K562 (cell line): ENCODE data around the gene C22orf42. TPM values are rescaled to one million over a fixed set of nuclear protein-coding genes. Genes with fewer than 3 reads are reported as not detected.

Source experiments
- ATAC-seq: fragments of 200-7000 bp; cut with Tn5 transposase; 3 replicates; pipeline ENCODE4 v1.9.1; 2020; ENCODE audit warnings: moderate library complexity
- Bru-seq: library from RNA; stranded (reverse); fragments of 400-500 nt; gene quantifications from one replicate; lab custom pipeline; 2021; lab: Mats Ljungman, UMichigan
- BruChase-seq, 2 experiments: library from RNA; stranded (reverse); fragments of 400-500 nt; gene quantifications; one replicate each; lab custom pipeline; 2021; lab: Mats Ljungman, UMichigan
- BruUV-seq: library from RNA; stranded (reverse); fragments of 400-500 nt; replicated peaks from 2 replicates; lab custom pipeline; 2021; lab: Mats Ljungman, UMichigan
- CTCF ChIA-PET: fragments of 300-600 bp; formaldehyde crosslinking; extraction: SDS; loops from one replicate; lab custom pipeline; 2021; ENCODE audit warnings: low intra/inter-chr PET ratio; lab: Yijun Ruan, JAX
- POLR2A ChIA-PET: fragments of 300-600, 350-650 bp; sonication (Branson Sonifier 250); formaldehyde crosslinking; extraction: SDS; loops from one replicate; lab custom pipeline; 2021; ENCODE audit warnings: antibody characterized with exemption, inconsistent platforms; lab: Yijun Ruan, JAX
- DNase-seq, 4 experiments: peaks; one replicate each; pipeline versions ENCODE4 v3.0.0 to v3.0.0-alpha.2; 2011 to 2018; ENCODE audit warnings: low spot score in 3 of 4, mixed read lengths in 3 of 4; ENCODE audit errors: extremely low read depth in 1 of 4
- FAIRE-seq: peaks from 2 replicates; lab custom pipeline; 2011; peaks lifted over from hg19 to GRCh38; lab: Jason Lieb, UNC
- H2AFZ ChIP-seq: 2 replicates; pipeline ENCODE4 v1.6.0; 2011; ENCODE audit warnings: low read depth, low read length, control low read depth, inconsistent platforms
- H3K27ac ChIP-seq: fragments of 200-600 bp; 3 replicates; pipeline ENCODE4 v1.8.0; 2011; ENCODE audit warnings: low read depth, mild to moderate bottlenecking, control low read depth, inconsistent platforms, low read length, moderate library complexity, mixed read lengths; ENCODE audit errors: extremely low read depth
- H3K27me3 ChIP-seq, 2 experiments: fragments of 300-600 bp in 1 of 2; 2 replicates in 1 of 2; 3 replicates in 1 of 2; pipeline versions ENCODE4 v1.6.0 to v1.8.0; 2011; ENCODE audit warnings: inconsistent platforms in 2 of 2, low read length in 2 of 2, mild to moderate bottlenecking in 1 of 2, mixed read lengths in 1 of 2, moderate library complexity in 1 of 2; ENCODE audit not compliant: control insufficient read depth in 2 of 2, insufficient read depth in 2 of 2
- H3K36me3 ChIP-seq: fragments of 300-600 bp; 3 replicates; pipeline ENCODE4 v1.8.0; 2011; ENCODE audit warnings: mild to moderate bottlenecking, low read length, inconsistent platforms; ENCODE audit not compliant: control insufficient read depth, insufficient read depth
- H3K4me1 ChIP-seq, 2 experiments: fragments of 200-600 bp in 1 of 2; replicated peaks in 1 of 2; 2 replicates in 1 of 2; 3 replicates in 1 of 2; pipeline versions ENCODE4 v1.5.1 to v1.8.0; 2011; ENCODE audit warnings: inconsistent platforms in 2 of 2, low read length in 2 of 2, mild to moderate bottlenecking in 1 of 2, mixed read lengths in 1 of 2, moderate library complexity in 1 of 2; ENCODE audit not compliant: control insufficient read depth in 2 of 2, insufficient read depth in 2 of 2
- H3K4me2 ChIP-seq: 2 replicates; pipeline ENCODE4 v1.6.1; 2011; ENCODE audit warnings: low read length, control low read depth, inconsistent platforms, mixed read lengths; ENCODE audit not compliant: insufficient read depth
- H3K4me3 ChIP-seq: fragments of 200-600 bp; sonication (generic), shearing (Covaris generic); 2 replicates; pipeline ENCODE4 v1.5.1; 2016; ENCODE audit warnings: control low read depth, inconsistent platforms
- H3K79me2 ChIP-seq: fragments of 200-600 bp; 3 replicates; pipeline ENCODE4 v1.8.0; 2011; ENCODE audit warnings: low read length, inconsistent platforms; ENCODE audit not compliant: control insufficient read depth, insufficient read depth
- H3K9ac ChIP-seq, 2 experiments: 2 replicates each; pipeline versions ENCODE4 v1.6.0 to v1.6.1; 2011; ENCODE audit warnings: low read depth in 2 of 2, low read length in 2 of 2, control low read depth in 1 of 2, inconsistent platforms in 1 of 2, mild to moderate bottlenecking in 1 of 2, mixed read lengths in 1 of 2; ENCODE audit not compliant: insufficient read depth in 1 of 2
- H3K9me1 ChIP-seq: one replicate; pipeline ENCODE4 v1.6.0; 2011; ENCODE audit warnings: inconsistent platforms, mild to moderate bottlenecking, low read length, moderate library complexity; ENCODE audit not compliant: control insufficient read depth, insufficient read depth
- H3K9me3 ChIP-seq: replicated peaks from 2 replicates; pipeline ENCODE4 v1.5.1; 2011; ENCODE audit warnings: low read depth, low read length, inconsistent platforms; ENCODE audit not compliant: control insufficient read depth, insufficient read depth
- H4K20me1 ChIP-seq: replicated peaks from 2 replicates; pipeline ENCODE4 v1.6.1; 2011; ENCODE audit warnings: low read length, inconsistent platforms, mixed read lengths; ENCODE audit not compliant: control insufficient read depth, insufficient read depth
- RFX1 ChIP-seq: fragments of 450-650 bp; IDR thresholded peaks from 2 replicates; pipeline ENCODE4 v1.6.1; 2016; ENCODE audit warnings: mild to moderate bottlenecking, moderate library complexity
- WGBS: fragments of 100-300 bp; shearing (Covaris generic); methylation state at CpG from one replicate; pipeline ENCODE4 v1.1.6; 2016; ENCODE audit warnings: low coverage, mixed read lengths; ENCODE audit not compliant: insufficient coverage; ENCODE audit errors: missing lambda C conversion rate; 5-methylcytosine and 5-hydroxymethylcytosine counted together
- in situ Hi-C: fragments of 300-500 bp; cut with MboI; formaldehyde crosslinking; loops from 4 replicates; pipeline ENCODE4 v1.15.0; 2018; ENCODE audit warnings: inconsistent platforms, mixed read lengths
- intact Hi-C: fragments of 100-400 bp; cut with micrococcal nuclease; formaldehyde crosslinking; loops from 2 replicates; pipeline ENCODE4 v1.14.2; 2022
- long read RNA-seq, 3 experiments: library from polyadenylated mRNA in 2 of 3; library from RNA in 1 of 3; unstranded in 2 of 3; stranded (forward) in 1 of 3; transcript quantifications; one replicate each; pipeline ENCODE4 v2.0.0, GENCODE V29; 2019 to 2022
- polyA minus RNA-seq, 3 experiments: library from RNA; depleted of rRNA, polyadenylated mRNA; stranded (reverse); fragments of >200 nt; gene quantifications; 2 replicates each; pipeline ENCODE4 v1.2.3, GENCODE V29; 2011
- polyA plus RNA-seq, 8 experiments: library from polyadenylated mRNA; depleted of rRNA in 4 of 8; stranded (reverse) in 5 of 8; unstranded in 3 of 8; fragments of >200 nt; fragmentation: Nextera tagmentation in 2 of 8; fragmentation: Illumina TruSeq in 1 of 8; extraction: Ambion mirVana in 2 of 8; extraction: Trizol in 1 of 8; gene quantifications; 2 replicates each; pipeline versions ENCODE4 v1.2.1 to v1.2.3, GENCODE V29; 2011 to 2014; ENCODE audit warnings: inconsistent platforms in 1 of 8, missing spikeins in 1 of 8
- total RNA-seq, 7 experiments: library from RNA; depleted of rRNA in 6 of 7; stranded (reverse); fragments of >200 nt in 6 of 7; fragmentation: Illumina TruSeq in 2 of 7; extraction: Trizol in 2 of 7; gene quantifications; 2 replicates each; pipeline versions ENCODE4 v1.2.1 to v1.2.3, GENCODE V29; 2011 to 2021; ENCODE audit warnings: low replicate concordance in 1 of 7
- TF ChIP-seq, protein P1 (sequence below): fragments of 250-450 bp; sonication (Bioruptor Pico); IDR thresholded peaks from 2 replicates; pipeline ENCODE4 v1.4.0; 2020; ENCODE audit warnings: mild to moderate bottlenecking, moderate library complexity, borderline replicate concordance

The C22orf42 gene, protein sequence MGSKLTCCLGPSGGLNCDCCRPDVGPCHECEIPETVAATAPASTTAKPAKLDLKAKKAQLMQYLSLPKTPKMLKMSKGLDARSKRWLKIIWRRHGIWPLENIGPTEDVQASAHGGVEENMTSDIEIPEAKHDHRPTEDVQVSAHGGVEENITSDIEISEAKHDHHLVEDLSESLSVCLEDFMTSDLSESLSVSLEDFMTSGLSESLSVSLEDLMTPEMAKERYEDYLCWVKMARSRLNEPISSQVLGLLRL
- not detected in 2 replicates for total RNA-seq (2011; cell fraction: chromatin; rRNA removed; ENCODE audit: low replicate concordance)
- not detected in 2 replicates for total RNA-seq (2011; cell fraction: nucleolus; rRNA removed)
- total RNA-seq (2011; cell fraction: nucleoplasm; rRNA removed) = not detected in 2 replicates
- total RNA-seq (2014; rRNA removed) (not detected in 2 replicates), total RNA-seq (2014; rRNA removed; fragmentation: Illumina TruSeq; extraction: Trizol) (not detected in 2 replicates), total RNA-seq (2015; rRNA removed; fragmentation: Illumina TruSeq; extraction: Trizol) (not detected in 2 replicates), total RNA-seq (2021) (not detected in 2 replicates), polyA plus RNA-seq (2011; rRNA removed) (not detected in 2 replicates), polyA plus RNA-seq (2014; fragmentation: Illumina TruSeq; extraction: Trizol) (not detected in 2 replicates), polyA plus RNA-seq (2014; fragmentation: Nextera tagmentation; extraction: Ambion mirVana) (not detected), polyA plus RNA-seq (2014; rRNA removed) (not detected in 2 replicates), polyA minus RNA-seq (2011; rRNA and poly(A)+ RNA removed) (not detected in 2 replicates), Bru-seq, nascent RNA (not detected), BruChase-seq, experiment 1, labeled RNA remaining after a 2-hour chase (not detected), BruChase-seq, experiment 2, labeled RNA remaining after a 6-hour chase (not detected)
- polyA plus RNA-seq (2011; cell fraction: cytosol; rRNA removed) = not detected in 2 replicates
- polyA plus RNA-seq (2011; cell fraction: nucleus; rRNA removed) = not detected in 2 replicates
- polyA plus RNA-seq (2012) = not detected in 2 replicates
- polyA minus RNA-seq (2011; cell fraction: cytosol; rRNA and poly(A)+ RNA removed) = not detected in 2 replicates
- not detected in 2 replicates for polyA minus RNA-seq (2011; cell fraction: nucleus; rRNA and poly(A)+ RNA removed)
- long read RNA-seq, experiment 1 = 0 reads
- long read RNA-seq, experiment 2 = 0 reads
- long read RNA-seq, experiment 3 = 0 reads

DNA sequence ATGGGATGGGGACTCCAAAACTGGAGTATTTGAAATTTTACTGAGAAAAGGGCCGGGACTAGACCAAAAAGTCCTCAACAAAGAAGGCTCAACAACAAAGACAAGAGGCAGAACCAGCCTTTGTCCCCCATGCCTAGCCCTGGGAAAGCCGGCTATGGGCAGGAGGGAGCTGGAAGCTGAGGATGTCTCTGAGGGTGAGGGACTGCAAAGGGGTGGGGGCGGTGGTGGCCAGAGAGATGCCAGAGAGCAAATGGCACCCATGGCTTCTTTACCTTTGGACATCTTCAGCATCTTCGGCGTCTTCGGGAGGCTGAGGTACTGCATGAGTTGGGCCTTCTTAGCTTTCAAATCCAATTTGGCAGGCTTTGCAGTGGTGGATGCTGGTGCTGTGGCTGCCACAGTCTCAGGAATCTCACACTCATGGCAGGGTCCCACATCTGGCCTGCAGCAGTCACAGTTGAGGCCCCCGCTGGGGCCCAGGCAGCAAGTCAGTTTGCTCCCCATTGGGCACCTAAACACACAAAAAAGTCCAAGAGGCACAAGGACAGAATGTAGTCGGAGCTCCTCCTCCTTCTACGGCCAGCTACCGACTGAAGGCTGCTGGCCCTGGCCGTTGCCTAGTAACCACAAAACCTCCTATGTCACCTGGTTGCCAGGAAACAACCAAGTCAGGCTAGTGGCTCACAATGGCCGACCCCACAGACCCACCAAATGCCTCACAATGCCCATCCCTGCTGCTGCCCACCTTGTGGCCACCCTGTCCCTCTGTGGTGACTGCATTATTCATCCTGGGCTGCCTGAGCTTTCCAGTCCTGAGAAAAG lies at the start of gene C22orf42:
TSS of gene C22orf42 (minus strand) at position 592 of the 822 bp plus-strand sequence. CDS start at position 504, 88 bp downstream.
- Histone ChIP-seq H3K9me1 (no peaks in the 10 kb centered on the region), H3K4me2 (no peak within 1 kb of the TSS), H3K79me2 (no peaks in the 10 kb centered on the region), H3K4me1 (no peaks in the 10 kb centered on the region), H3K9me3 (no peaks in the 10 kb centered on the region), H3K4me3 (no peak within 1 kb of the TSS), H2AFZ (no peak within 1 kb of the TSS), H4K20me1 (no peaks in the 10 kb centered on the region), H3K36me3 (no peaks in the 10 kb centered on the region), H3K27me3 (no peaks in the 10 kb centered on the region; a peak in 1 of 5 replicates), H3K9ac (no peak within 1 kb of the TSS), H3K27ac (no peak within 1 kb of the TSS)
- no peak for ATAC-seq
- TF ChIP-seq, protein P1, sequence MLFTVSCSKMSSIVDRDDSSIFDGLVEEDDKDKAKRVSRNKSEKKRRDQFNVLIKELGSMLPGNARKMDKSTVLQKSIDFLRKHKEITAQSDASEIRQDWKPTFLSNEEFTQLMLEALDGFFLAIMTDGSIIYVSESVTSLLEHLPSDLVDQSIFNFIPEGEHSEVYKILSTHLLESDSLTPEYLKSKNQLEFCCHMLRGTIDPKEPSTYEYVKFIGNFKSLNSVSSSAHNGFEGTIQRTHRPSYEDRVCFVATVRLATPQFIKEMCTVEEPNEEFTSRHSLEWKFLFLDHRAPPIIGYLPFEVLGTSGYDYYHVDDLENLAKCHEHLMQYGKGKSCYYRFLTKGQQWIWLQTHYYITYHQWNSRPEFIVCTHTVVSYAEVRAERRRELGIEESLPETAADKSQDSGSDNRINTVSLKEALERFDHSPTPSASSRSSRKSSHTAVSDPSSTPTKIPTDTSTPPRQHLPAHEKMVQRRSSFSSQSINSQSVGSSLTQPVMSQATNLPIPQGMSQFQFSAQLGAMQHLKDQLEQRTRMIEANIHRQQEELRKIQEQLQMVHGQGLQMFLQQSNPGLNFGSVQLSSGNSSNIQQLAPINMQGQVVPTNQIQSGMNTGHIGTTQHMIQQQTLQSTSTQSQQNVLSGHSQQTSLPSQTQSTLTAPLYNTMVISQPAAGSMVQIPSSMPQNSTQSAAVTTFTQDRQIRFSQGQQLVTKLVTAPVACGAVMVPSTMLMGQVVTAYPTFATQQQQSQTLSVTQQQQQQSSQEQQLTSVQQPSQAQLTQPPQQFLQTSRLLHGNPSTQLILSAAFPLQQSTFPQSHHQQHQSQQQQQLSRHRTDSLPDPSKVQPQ = no peak
- TF ChIP-seq RFX1 = peak; percentile 46
- ChIA-PET CTCF (no interaction called here), POLR2A (interaction anchor here (0.6 kb wide), 1 partner anchor 226 kb away, joined by 3 read pairs; no protein-coding TSS in a partner anchor)
- WGBS = 0% methylated on average over 8 of the region's 12 CpGs
- intact Hi-C loops = no loop called here
- no peak for FAIRE-seq
- no peak for DNase-seq
- in situ Hi-C loops = no loop called here
- no TSS peak for BruUV-seq
